CD14-positive monocyte (primary cell): ENCODE data around the gene TMEM116. TPM values are rescaled to one million over a fixed set of nuclear protein-coding genes. Genes with fewer than 3 reads are reported as not detected.

ENCODE experiments used
- DNase-seq, 3 donors: peaks; one replicate each; pipeline ENCODE4 v3.0.0-alpha.2; 2011 to 2022
- H2AFZ ChIP-seq: 2 replicates; pipeline ENCODE4 v1.6.0; 2012; ENCODE audit warnings: mild to moderate bottlenecking, low read depth, low read length, inconsistent platforms; ENCODE audit not compliant: insufficient read depth, poor library complexity, severe bottlenecking
- H3K27ac ChIP-seq, 2 donors: 1 replicate in 1 of 2; 2 replicates in 1 of 2; pipeline ENCODE4 v1.5.1; 2012 to 2013; ENCODE audit warnings: low read length in 2 of 2, control low read depth in 1 of 2, inconsistent platforms in 1 of 2, low read depth in 1 of 2, mild to moderate bottlenecking in 1 of 2
- H3K27me3 ChIP-seq, 2 donors: one replicate each; pipeline versions ENCODE4 v1.6.0 to v1.6.1; 2011 to 2013; ENCODE audit warnings: low read length in 2 of 2; ENCODE audit not compliant: control insufficient read depth in 2 of 2, insufficient read depth in 2 of 2
- H3K36me3 ChIP-seq, 2 donors: replicated peaks in 1 of 2; 1 replicate in 1 of 2; 2 replicates in 1 of 2; pipeline versions ENCODE4 v1.5.1 to v1.6.1; 2012 to 2013; ENCODE audit warnings: low read length in 2 of 2, control low read depth in 1 of 2, inconsistent platforms in 1 of 2, mild to moderate bottlenecking in 1 of 2; ENCODE audit not compliant: insufficient read depth in 2 of 2, control insufficient read depth in 1 of 2
- H3K4me1 ChIP-seq, 2 donors: 1 replicate in 1 of 2; 2 replicates in 1 of 2; pipeline versions ENCODE4 v1.5.1 to v1.6.1; 2012 to 2013; ENCODE audit warnings: low read length in 2 of 2, control low read depth in 1 of 2, inconsistent platforms in 1 of 2, mild to moderate bottlenecking in 1 of 2, moderate library complexity in 1 of 2; ENCODE audit not compliant: insufficient read depth in 2 of 2, control insufficient read depth in 1 of 2
- H3K4me2 ChIP-seq: replicated peaks from 2 replicates; pipeline ENCODE3; 2012; ENCODE audit warnings: low read length, moderate library complexity, mild to moderate bottlenecking; ENCODE audit not compliant: poor library complexity, severe bottlenecking; ENCODE audit errors: extremely low read depth
- H3K4me3 ChIP-seq, 3 experiments: fragments of 200-600 bp in 1 of 3; sonication (generic) in 1 of 3; replicated peaks in 1 of 3; 1 replicate in 2 of 3; 2 replicates in 1 of 3; pipeline ENCODE4 v1.5.1; 2011 to 2013; ENCODE audit warnings: low read length in 3 of 3, mild to moderate bottlenecking in 3 of 3, control low read depth in 2 of 3, low read depth in 2 of 3, inconsistent platforms in 1 of 3, moderate library complexity in 1 of 3
- H3K79me2 ChIP-seq: 2 replicates; pipeline ENCODE4 v1.6.0; 2012; ENCODE audit warnings: mild to moderate bottlenecking, control low read depth, inconsistent platforms, low read length, moderate library complexity; ENCODE audit not compliant: insufficient read depth
- H3K9ac ChIP-seq: 2 replicates; pipeline ENCODE4 v1.6.0; 2017; ENCODE audit warnings: low read length, mild to moderate bottlenecking; ENCODE audit not compliant: insufficient read depth, poor library complexity, severe bottlenecking
- H3K9me3 ChIP-seq, 2 donors: replicated peaks in 1 of 2; 1 replicate in 1 of 2; 2 replicates in 1 of 2; pipeline versions ENCODE4 v1.5.1 to v1.6.1; 2012 to 2013; ENCODE audit warnings: low read length in 2 of 2, control low read depth in 1 of 2; ENCODE audit not compliant: control insufficient read depth in 1 of 2, insufficient read depth in 1 of 2
- H4K20me1 ChIP-seq: 2 replicates; pipeline ENCODE4 v1.6.0; 2012; ENCODE audit warnings: mild to moderate bottlenecking, low read length, control low read depth, moderate library complexity; ENCODE audit not compliant: insufficient read depth
- H3K27ac Mint-ChIP-seq, 7 donors: one replicate each; pipeline ENCODE4 v1.8.0; 2020; ENCODE audit warnings: mild to moderate bottlenecking in 7 of 7, mixed read lengths in 7 of 7, moderate library complexity in 6 of 7, inconsistent platforms in 2 of 7
- H3K27me3 Mint-ChIP-seq, 3 donors: one replicate each; pipeline ENCODE4 v1.8.0; 2021 to 2022; ENCODE audit warnings: low read depth in 3 of 3, mild to moderate bottlenecking in 3 of 3, mixed read lengths in 3 of 3, moderate library complexity in 3 of 3, inconsistent platforms in 1 of 3
- H3K36me3 Mint-ChIP-seq, 2 donors: one replicate each; pipeline ENCODE4 v1.8.0; 2020; ENCODE audit warnings: mixed read lengths in 2 of 2, inconsistent platforms in 1 of 2, mild to moderate bottlenecking in 1 of 2
- H3K4me1 Mint-ChIP-seq: one replicate; pipeline ENCODE4 v1.8.0; 2020; ENCODE audit warnings: mild to moderate bottlenecking, mixed read lengths
- H3K4me3 Mint-ChIP-seq, 2 donors: one replicate each; pipeline ENCODE4 v1.8.0; 2020; ENCODE audit warnings: mild to moderate bottlenecking in 2 of 2, mixed read lengths in 2 of 2, moderate library complexity in 1 of 2
- H3K9me3 Mint-ChIP-seq, 7 donors: one replicate each; pipeline ENCODE4 v1.8.0; 2020 to 2022; ENCODE audit warnings: mixed read lengths in 7 of 7, mild to moderate bottlenecking in 6 of 7, moderate library complexity in 6 of 7, inconsistent platforms in 2 of 7
- WGBS: methylation state at CpG from one replicate; pipeline ENCODE4 v1.1.5; 2013; ENCODE audit warnings: missing lambda C conversion rate; ENCODE audit not compliant: insufficient coverage; 5-methylcytosine and 5-hydroxymethylcytosine counted together
- intact Hi-C, 2 donors: fragments of 100-400 bp; cut with micrococcal nuclease; formaldehyde crosslinking; loops; one replicate each; pipeline versions ENCODE4 v1.15.0 to v1.15.1; 2023
- polyA plus RNA-seq, 3 donors: library from polyadenylated mRNA; depleted of rRNA in 1 of 3; unstranded in 2 of 3; stranded (reverse) in 1 of 3; fragments of 300-500 nt in 2 of 3; fragments of >200 nt in 1 of 3; fragmentation: Illumina TruSeq in 2 of 3; gene quantifications; 1 replicate in 2 of 3; 2 replicates in 1 of 3; pipeline ENCODE4 v1.2.3, GENCODE V29; 2012 to 2021
- TF ChIP-seq, protein P1 (sequence below): fragments of 200-600 bp; IDR thresholded peaks from one replicate; pipeline ENCODE4 v1.8.0; 2022; ENCODE audit warnings: antibody characterized with exemption, mild to moderate bottlenecking

The TMEM116 gene
- polyA plus RNA-seq, 3 donors: 5.6 to 11.6 (median 8.3) TPM

DNA sequence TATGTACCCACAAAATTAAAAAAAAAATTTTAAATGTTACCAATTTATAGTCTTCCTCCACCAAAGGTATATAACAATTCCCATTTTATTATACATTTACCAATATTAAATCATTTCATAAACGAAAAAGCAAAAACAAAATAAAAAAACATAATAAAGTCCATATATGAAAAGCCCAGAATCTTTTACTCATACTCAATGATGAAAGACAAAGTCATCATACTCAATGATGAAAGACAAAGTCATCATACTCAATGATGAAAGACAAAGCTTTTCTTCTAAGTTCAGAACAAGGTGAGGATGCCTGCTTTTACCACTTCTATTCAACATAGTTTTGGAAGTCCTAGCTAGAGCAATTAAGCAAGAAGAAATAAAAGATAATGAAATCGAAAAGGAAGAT is 28.1 kb downstream of the TMEM116 start:
- Mint-ChIP-seq H3K27ac (no peak overlapping the region), H3K4me3 (no peak overlapping the region), H3K36me3 (peaks cover 3 to 7% of the 10 kb centered on the region in 2 donors), H3K4me1 (no peaks in the 10 kb centered on the region), H3K27me3 (peaks cover 0 to 2% (median 0%) of the 10 kb centered on the region in 3 donors), H3K9me3 (no peaks in the 10 kb centered on the region)
- Histone ChIP-seq H3K36me3 (no peaks in the 10 kb centered on the region), H3K79me2 (no peaks in the 10 kb centered on the region), H3K4me3 (no peak overlapping the region), H2AFZ (no peak overlapping the region), H4K20me1 (no peaks in the 10 kb centered on the region), H3K27me3 (no peaks in the 10 kb centered on the region), H3K9me3 (no peaks in the 10 kb centered on the region), H3K27ac (no peak overlapping the region), H3K4me1 (no peaks in the 10 kb centered on the region), H3K4me2 (no peak overlapping the region), H3K9ac (no peak overlapping the region)
- TF ChIP-seq, protein P1, sequence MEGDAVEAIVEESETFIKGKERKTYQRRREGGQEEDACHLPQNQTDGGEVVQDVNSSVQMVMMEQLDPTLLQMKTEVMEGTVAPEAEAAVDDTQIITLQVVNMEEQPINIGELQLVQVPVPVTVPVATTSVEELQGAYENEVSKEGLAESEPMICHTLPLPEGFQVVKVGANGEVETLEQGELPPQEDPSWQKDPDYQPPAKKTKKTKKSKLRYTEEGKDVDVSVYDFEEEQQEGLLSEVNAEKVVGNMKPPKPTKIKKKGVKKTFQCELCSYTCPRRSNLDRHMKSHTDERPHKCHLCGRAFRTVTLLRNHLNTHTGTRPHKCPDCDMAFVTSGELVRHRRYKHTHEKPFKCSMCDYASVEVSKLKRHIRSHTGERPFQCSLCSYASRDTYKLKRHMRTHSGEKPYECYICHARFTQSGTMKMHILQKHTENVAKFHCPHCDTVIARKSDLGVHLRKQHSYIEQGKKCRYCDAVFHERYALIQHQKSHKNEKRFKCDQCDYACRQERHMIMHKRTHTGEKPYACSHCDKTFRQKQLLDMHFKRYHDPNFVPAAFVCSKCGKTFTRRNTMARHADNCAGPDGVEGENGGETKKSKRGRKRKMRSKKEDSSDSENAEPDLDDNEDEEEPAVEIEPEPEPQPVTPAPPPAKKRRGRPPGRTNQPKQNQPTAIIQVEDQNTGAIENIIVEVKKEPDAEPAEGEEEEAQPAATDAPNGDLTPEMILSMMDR: no peak
- no CpG with 5 or more reads among the region's 2 CpGs for WGBS
- intact Hi-C loops: no loop called here
- DNase-seq: no peak

DNA sequence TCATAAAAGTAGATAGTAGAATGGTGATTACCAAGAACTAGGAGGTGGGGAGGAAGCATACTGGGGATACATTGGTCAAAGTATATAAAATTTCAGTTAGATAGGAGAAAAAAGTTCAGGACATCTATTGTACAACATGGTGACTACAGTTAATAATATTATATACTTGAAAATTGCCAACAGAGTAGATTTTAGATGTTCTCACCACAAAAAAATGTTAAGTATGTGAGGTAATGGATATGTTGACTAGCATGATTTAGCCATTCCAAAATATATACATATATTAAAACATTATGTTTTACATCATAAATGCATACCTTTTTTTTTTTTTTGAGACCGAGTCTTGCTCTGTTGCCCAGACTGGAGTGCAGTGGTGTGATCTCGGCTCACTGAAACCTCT is 31.0 kb downstream of the TMEM116 start:
- Histone ChIP-seq H3K4me3 (no peak overlapping the region), H3K4me1 (no peaks in the 10 kb centered on the region), H3K27me3 (no peaks in the 10 kb centered on the region), H3K9me3 (no peaks in the 10 kb centered on the region), H3K9ac (no peak overlapping the region), H3K27ac (no peak overlapping the region), H3K4me2 (no peak overlapping the region), H3K36me3 (no peaks in the 10 kb centered on the region), H4K20me1 (no peaks in the 10 kb centered on the region), H3K79me2 (no peaks in the 10 kb centered on the region), H2AFZ (no peak overlapping the region)
- TF ChIP-seq, protein P1: no peak
- peaks cover 0 to 1% (median 0%) of the 10 kb centered on the region in 7 donors for H3K9me3 Mint-ChIP-seq
- no peaks in the 10 kb centered on the region for H3K36me3 Mint-ChIP-seq
- no peak for DNase-seq
- no CpG with 5 or more reads among the region's 2 CpGs for WGBS
- intact Hi-C loops: no loop called here
- no peak overlapping the region for H3K4me3 Mint-ChIP-seq
- peaks cover 0 to 2% (median 0%) of the 10 kb centered on the region in 3 donors for H3K27me3 Mint-ChIP-seq
- no peaks in the 10 kb centered on the region for H3K4me1 Mint-ChIP-seq
- H3K27ac Mint-ChIP-seq: no peak overlapping the region
